HG03280 (cell line): Measurements from ENCODE around the gene NOMO2.
"Not testable (repeated sequence)": the region's sequence is repeated elsewhere in the genome, so short reads cannot be mapped to it uniquely, and the experiment has no call there.

Experiments used
- ATAC-seq: cut with Tn5 transposase; IDR thresholded peaks from one replicate; pipeline ENCODE4 v1.9.1; 2021; ENCODE audit warnings: mild to moderate bottlenecking, moderate library complexity; ENCODE audit not compliant: unreplicated experiment

NOMO2 gene

DNA sequence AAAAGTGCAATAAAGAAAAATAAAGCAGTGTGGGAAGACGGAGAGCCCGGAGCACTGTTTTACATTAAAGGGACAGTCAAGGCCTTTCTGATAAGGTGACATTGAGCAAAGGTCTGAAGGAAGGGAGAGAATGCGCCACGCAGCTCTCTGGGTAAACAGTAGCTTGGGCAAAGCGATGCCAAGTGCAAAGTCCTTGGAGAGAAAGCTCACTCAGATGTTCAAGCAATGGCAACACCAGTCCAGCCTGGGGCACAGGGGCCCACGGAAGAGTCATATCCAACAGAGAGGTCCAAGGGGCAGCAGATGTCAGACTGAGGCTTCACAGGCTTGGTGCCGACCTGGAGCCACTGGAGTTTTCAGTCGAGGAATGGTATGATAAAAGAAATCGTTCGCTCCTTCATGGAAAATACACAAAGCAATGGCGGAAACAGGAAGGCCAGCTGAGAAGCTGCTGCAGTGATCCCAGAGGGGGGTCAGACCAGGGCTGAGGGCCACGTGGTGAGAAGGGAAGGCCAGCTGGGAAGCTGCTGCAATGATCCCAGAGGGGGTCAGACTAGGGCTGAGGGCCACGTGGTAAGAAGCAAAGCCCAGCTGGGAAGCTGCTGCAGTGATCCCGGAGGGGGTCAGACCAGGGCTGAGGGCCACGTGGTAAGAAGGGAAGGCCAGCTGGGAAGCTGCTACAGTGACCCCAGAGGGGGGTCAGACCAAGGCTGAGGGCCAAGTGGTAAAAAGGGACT, 40.3 kb downstream of the NOMO2 start:
- ATAC-seq = not testable (repeated sequence)

- ATAC-seq = not testable (repeated sequence)
Observed at GRCh38 chr16:18518536-18519283, 43.2 kb downstream of the NOMO2 start.

GRCh38 chr16:18498430-18498829, 63.5 kb downstream of the NOMO2 start:
- ATAC-seq = not testable (repeated sequence)

DNA sequence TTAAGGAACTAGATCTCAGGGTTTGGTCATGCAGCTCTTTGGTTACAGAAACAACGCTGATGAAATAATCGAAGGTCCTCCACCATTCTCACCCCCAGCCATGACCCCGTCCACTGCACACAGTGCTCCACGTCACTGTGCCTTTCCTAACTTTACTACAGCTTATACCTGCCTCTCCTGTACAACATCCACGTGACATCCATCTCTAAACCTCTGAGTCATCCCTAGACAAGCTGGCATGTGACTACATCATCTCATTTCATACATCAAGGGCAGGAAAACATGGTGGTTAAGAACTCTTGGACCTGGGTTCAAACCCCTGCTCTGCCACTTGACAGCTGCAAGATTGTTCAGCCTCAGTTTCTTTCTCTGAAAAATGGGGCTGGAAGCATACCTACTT, 64.9 kb downstream of the NOMO2 start:
- not testable (repeated sequence) for ATAC-seq

GRCh38 chr16:18492118-18492897, 69.6 kb downstream of the NOMO2 start:
- not testable (repeated sequence) for ATAC-seq

- ATAC-seq = not testable (repeated sequence)
Observed at GRCh38 chr16:18436025-18436424, 125.9 kb downstream of the NOMO2 start.

- not testable (repeated sequence) for ATAC-seq
Observed at GRCh38 chr16:18415827-18416226, 146.1 kb downstream of the NOMO2 start.

- not testable (repeated sequence) for ATAC-seq
Observed at GRCh38 chr16:18409532-18410293, 152.2 kb downstream of the NOMO2 start.

- peak; percentile 65 for ATAC-seq
Observed at GRCh38 chr16:18401851-18402657, 159.8 kb downstream of the NOMO2 start.

GRCh38 chr16:18401159-18401558, 160.7 kb downstream of the NOMO2 start:
- not testable (repeated sequence) for ATAC-seq

GRCh38 chr16:18394363-18394762, 167.5 kb downstream of the NOMO2 start:
- ATAC-seq = not testable (repeated sequence)

DNA sequence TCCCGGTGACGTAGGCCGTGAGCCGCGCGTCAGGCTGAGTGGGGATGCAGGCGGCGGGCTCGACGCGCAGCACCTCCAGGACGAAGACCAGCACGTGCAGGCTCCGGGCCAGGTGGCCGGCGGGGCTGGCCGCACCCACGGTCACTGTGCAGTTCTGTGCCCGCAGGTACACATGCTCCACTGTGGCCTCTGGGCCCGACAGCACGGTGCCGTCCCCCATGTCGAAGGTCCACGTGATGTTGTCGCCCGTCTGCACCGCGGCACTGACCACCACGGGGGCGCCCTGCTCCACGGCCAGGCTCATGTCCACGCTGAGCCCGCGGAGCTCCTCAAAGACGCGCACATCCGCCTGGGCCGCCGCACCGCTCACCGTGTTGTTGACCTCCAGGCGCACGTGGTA, 174.1 kb downstream of the NOMO2 start:
- not testable (repeated sequence) for ATAC-seq

GRCh38 chr16:18386517-18386916, 175.4 kb downstream of the NOMO2 start:
- not testable (repeated sequence) for ATAC-seq

- not testable (repeated sequence) for ATAC-seq
Observed at GRCh38 chr16:18385285-18385684, 176.6 kb downstream of the NOMO2 start.

- ATAC-seq = not testable (repeated sequence)
Observed at GRCh38 chr16:18384869-18385268, 177.0 kb downstream of the NOMO2 start.

DNA sequence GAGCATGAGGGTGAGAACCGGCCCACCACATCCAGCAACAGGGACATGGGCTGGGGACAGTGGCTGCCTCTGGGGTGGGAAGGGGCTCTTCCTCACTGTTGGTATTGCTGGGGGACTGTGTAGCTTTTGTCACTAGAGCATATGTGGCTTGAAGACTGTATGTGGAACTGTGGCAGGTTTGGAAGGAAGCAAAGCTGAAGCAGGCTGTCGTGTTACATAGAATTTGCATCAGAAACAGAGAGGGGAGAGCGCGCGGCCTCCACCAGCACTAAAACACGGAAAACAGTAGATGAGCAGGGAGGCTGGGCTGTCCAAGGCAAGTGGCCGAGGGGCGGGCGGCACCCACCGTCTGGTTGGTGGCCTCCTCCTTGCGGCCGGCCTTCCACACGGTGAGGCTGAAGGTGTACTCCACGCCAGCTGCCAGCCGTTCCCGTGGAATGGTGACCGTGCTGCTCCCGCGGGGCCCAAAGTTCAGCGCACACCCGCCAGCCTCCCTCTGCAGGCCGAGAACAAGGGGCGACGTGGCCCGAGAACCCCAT, 177.7 kb downstream of the NOMO2 start:
- ATAC-seq = not testable (repeated sequence)

DNA sequence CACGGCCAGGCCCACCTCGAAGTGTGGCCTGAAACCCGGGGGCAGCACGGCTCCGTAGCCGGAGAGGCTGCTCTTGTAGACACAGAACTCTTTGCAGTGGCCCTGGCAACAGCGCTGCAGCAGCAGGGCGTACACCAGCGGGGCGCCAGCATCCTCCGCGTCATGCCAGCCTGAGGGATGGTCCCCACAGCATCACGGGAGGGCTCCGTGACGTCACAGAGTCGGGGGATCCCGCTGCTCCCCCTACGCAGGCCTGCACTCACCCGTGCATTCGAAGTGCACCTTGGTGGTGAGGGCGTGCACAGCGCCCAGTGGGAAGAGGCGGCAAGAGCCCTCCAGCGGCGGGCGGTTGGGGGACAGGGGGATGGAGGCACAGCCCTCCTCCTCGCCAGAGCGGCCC, 179.2 kb downstream of the NOMO2 start:
- not testable (repeated sequence) for ATAC-seq
